HG02943 (cell line): ENCODE results near the gene ACE.

Experiments
- ATAC-seq: cut with Tn5 transposase; IDR thresholded peaks from one replicate; pipeline ENCODE4 v1.9.1; 2021; ENCODE audit warnings: mild to moderate bottlenecking, low read depth, moderate library complexity; ENCODE audit not compliant: unreplicated experiment

ACE gene

DNA sequence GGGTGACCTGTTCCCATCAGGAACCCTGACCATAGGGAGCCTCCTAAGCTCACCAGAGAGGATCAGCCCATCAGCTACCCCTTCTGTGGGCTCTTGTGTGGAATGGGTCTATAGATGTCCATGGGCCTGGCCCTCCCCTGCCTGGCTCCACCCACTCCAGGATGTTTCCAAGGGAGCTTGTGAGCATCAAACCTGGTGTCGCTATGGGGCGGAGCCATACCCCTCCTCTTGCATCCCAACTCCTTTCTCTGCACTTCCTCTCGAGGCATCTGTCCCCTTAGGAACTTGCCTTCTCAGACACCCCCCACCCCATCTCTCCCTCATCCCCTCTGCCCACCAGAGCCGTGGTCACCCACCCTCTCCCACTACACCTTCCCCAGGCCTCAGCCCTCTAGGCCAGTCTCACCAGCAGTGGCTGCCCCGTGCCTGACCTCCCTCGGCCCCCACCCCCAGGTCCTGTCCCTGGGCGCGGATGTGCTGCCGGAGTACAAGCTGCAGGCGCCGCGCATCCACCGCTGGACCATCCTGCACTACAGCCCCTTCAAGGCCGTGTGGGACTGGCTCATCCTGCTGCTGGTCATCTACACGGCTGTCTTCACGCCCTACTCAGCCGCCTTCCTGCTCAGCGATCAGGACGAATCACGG is 56.7 kb downstream of the ACE start:
- ATAC-seq, result no peak

DNA sequence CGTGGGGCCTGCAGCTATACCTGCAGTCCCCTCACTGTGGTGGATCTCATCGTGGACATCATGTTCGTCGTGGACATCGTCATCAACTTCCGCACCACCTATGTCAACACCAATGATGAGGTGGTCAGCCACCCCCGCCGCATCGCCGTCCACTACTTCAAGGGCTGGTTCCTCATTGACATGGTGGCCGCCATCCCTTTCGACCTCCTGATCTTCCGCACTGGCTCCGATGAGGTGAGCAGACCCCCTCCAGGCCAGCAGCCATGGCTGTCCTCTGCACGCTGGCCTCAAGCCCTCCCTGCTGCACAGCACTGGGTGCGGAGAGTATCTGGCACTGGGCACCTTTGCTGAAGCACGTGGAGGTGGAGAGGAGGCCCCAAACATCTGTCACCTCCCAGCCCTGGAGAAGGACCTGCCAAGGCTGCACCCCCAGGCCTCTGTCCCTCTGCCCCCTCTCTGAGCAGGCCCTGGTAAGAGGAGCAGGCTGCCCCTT is 57.3 kb downstream of the ACE start:
- no peak for ATAC-seq

DNA sequence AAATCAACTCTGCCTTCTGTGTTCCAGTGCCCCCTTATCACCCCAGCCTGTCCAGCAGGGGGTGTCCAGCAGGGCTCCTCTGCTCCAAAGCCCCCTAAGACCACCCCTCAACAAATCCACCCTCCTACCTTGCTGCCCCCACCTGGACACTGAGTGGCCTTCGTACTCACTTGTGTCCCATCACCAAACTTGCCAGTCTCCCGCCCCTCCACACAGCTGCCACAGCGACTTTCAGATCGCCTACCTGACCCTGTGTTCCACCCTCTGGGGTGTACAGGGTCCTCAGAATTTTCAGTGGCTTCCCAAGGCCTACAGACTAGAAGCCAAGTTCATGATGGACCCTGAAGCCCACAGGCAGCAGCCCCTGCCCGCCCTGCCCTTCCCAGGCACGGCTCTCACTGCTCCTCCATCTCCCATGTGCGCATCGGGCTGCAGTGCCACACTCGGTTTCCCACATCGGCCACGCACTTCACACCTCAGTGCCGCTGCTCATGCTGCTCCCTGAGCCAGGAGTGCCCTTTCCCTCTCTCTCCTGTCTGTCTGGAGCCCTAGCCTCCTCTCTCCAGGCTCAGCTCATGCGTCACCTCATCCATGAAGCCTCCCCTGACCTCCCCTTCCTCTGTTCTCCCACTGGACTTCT is 58.1 kb downstream of the ACE start:
- ATAC-seq, result no peak

DNA sequence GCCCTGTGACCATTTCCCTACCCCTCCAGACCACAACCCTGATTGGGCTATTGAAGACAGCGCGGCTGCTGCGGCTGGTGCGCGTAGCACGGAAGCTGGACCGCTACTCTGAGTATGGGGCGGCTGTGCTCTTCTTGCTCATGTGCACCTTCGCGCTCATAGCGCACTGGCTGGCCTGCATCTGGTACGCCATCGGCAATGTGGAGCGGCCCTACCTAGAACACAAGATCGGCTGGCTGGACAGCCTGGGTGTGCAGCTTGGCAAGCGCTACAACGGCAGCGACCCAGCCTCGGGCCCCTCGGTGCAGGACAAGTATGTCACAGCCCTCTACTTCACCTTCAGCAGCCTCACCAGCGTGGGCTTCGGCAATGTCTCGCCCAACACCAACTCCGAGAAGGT is 58.8 kb downstream of the ACE start:
- ATAC-seq, result no peak

DNA sequence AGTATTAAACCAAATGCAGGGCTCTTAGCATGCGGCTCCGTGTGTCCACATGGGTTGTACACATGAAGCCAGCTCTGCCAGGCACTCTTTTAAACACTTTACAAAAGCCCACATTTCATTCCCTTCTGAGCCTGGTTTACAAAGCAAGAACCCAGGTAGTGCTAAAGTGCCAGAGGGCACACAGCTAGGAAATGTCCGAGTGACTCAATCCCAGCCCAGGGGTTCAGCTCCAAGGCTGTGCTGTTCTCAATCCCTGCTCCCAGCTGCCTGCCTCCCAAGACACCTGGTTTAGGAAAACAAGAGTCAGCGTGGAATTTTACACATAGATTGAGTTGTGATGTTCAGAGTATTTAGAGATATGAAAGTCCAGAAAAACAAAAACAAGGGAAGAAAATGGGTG is 60.1 kb downstream of the ACE start:
- no peak for ATAC-seq

DNA sequence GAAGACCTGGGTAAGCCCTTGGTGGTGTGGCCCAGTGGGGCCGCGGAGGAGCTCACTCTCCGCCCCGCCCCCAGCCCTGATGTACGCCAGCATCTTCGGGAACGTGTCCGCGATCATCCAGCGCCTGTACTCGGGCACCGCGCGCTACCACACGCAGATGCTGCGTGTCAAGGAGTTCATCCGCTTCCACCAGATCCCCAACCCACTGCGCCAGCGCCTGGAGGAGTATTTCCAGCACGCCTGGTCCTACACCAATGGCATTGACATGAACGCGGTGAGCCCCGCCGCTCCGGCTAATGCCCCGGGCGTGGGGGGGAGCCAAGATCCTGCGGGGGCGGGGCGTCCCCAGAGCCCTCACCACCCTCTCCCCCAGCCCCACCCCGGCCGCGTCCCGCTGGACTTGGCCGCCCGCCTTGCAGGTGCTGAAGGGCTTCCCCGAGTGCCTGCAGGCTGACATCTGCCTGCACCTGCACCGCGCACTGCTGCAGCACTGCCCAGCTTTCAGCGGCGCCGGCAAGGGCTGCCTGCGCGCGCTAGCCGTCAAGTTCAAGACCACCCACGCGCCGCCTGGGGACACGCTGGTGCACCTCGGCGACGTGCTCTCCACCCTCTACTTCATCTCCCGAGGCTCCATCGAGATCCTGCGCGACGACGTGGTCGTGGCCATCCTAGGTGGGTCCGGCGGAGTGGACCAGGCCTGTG is 61.3 kb downstream of the ACE start:
- ATAC-seq, result no peak

DNA sequence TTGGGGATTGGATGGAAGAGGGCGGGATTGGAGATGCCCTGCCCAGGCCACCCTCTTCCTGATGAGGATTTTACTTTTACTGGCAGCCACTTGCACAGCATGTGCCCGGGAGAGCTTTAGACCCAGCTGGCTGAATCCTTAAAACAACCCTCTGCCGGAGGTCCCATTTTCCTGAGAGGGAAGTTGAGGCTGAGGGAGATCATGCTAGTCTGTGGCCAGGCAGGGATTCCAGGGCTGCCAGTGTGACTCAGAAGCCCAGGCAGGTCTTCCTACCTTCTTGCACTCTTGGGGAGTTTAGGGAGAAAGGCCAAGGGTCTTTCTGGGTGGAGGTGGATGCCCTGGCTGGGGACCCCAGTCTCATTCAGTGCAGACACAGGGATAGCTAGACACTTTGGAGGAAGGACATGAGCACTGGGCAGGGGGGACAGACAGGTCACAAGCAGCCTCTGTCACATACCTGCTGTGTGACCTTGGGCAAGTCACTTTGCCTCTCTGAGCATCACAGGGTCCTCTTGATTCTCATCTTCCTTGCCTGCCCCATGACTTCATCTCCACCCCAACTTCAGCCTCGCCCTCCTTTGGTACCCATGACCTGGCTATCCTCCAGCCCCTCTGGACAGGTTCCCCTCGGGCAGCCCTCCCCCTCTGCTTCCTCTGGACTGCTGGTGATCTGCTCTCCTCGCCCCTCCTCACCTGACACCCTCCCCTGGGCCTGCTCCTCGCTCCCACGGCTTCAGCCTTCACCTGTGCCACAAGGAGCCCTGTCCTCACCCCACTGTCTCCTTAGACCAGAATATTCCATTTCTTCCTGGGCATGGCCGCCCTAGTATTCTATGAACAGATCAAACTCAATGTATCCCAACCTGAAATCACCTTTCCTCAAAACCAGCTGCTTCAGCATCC is 62.1 kb downstream of the ACE start:
- no peak for ATAC-seq

DNA sequence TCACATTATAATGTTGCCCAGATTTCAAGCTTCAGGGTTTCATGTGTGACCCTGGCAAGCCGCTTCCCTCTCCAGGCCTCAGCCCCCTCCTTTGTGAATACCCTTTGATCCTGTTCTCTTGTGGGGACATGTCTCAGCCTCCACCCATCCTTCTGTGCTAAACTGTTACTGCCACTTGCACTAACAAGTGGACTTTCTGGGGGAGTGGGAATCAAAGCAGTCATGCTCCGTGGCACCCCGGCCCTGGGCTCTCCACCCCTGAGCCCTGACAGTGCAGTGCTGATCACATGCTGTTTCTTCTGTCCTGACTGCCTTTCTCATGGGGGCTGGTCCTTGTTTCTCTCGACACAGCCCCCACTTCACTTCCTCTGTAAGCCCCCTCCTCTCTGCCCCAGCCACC is 63.7 kb downstream of the ACE start:
- ATAC-seq, result no peak

DNA sequence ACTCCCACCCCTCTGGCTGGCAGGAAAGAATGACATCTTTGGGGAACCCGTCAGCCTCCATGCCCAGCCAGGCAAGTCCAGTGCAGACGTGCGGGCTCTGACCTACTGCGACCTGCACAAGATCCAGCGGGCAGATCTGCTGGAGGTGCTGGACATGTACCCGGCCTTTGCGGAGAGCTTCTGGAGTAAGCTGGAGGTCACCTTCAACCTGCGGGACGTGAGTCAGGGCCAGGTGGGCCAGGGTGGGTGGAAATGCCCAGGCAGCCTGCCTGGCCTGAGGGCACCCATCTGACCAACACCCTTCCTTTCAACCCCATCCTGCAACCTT is 65.3 kb downstream of the ACE start:
- no peak for ATAC-seq

DNA sequence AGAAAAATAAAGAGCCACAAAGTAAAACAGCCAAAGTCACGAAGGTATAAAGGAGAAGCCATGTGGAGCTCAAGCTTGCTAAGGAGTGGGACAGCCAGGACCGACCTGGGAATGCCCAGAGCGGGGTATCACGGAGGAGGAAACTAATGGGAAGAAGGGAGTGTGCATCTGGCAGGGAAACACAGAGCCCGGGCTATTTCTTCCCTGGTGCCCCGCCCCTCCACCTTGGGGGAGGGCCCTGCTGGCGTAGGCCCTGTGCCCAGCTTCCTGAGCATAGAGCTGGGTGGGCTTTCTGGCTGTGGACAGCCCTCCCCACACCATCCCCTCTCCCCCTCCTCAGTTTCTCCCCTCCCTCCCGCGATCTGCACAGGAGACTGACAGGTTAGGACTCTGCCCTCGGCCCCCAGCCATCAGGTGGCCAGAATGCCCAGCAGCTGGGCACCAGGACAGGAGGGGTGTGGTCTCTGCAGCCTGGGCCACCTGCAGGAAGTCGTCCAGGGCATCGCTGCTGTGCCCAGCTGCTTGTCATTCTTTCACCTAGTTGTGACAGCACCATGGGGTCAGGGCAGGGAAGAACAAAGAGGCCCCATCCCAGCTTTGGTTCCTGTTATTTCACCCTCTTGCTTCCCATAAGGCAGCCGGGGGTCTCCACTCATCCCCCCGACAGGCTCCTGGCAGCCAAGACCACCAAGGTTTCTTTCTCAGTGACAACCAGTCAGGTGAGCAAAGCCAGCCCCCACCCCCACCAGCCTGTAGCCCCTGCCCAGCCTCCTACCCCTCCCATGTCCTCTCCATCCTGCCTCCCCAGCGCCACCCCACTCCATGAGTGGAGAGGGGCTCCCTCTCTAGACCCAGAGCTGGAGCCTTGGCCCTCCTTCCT is 66.3 kb downstream of the ACE start:
- ATAC-seq, result no peak

DNA sequence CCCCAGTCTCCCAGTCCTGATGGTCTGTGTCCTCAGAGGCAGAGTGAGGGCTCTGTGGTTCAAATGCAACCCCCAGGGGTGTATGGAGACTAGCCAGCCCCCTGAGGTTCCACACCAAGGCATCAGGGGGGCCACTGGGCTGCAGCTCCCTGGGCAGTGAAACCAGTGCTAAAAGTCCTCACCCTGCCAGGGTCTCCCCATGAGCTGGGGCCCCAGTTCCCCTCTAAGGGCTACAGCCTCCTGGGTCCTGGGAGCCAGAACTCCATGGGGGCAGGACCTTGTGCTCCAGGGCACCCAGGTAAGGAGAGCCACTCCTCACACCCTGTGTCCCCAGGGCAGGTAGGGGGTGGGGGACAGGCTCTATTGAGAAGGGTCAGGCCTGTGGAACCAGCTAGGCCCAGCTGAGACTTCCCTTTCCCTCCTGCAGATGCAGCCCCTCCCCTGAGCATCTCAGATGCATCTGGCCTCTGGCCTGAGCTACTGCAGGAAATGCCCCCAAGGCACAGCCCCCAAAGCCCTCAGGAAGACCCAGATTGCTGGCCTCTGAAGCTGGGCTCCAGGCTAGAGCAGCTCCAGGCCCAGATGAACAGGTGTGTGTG is 67.1 kb downstream of the ACE start:
- ATAC-seq, result no peak

DNA sequence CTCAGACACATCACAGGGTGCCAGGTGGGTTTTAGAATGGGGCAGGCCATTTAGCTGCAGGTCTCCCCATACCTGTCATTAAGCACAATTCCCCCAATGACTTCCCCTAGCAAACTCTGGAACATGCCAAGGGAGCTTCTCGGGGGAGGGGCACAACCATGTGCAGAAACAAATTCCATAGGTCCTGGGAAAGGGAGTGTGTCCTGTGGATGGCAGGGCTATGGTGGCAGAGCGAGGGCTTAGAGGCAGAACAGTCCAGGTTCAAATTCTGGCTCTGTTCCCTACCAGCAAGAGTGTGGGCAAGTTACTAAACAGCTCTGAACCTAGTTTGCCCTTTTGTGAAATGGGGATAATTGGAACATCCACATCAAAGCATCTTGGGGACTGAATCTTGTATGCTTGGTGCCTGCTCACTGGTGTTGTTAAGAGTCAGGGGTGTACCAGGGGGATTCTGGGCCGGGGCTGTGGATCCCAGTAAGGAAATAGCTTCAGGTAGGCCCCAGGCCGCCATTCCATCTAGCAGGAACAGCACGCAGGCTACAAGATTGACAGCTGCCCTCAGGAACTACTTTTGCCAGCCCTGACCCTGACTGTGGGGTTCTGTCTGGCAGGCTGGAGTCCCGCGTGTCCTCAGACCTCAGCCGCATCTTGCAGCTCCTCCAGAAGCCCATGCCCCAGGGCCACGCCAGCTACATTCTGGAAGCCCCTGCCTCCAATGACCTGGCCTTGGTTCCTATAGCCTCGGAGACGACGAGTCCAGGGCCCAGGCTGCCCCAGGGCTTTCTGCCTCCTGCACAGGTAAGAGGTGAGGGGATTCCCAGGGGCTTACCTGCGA is 67.8 kb downstream of the ACE start:
- no peak for ATAC-seq

DNA sequence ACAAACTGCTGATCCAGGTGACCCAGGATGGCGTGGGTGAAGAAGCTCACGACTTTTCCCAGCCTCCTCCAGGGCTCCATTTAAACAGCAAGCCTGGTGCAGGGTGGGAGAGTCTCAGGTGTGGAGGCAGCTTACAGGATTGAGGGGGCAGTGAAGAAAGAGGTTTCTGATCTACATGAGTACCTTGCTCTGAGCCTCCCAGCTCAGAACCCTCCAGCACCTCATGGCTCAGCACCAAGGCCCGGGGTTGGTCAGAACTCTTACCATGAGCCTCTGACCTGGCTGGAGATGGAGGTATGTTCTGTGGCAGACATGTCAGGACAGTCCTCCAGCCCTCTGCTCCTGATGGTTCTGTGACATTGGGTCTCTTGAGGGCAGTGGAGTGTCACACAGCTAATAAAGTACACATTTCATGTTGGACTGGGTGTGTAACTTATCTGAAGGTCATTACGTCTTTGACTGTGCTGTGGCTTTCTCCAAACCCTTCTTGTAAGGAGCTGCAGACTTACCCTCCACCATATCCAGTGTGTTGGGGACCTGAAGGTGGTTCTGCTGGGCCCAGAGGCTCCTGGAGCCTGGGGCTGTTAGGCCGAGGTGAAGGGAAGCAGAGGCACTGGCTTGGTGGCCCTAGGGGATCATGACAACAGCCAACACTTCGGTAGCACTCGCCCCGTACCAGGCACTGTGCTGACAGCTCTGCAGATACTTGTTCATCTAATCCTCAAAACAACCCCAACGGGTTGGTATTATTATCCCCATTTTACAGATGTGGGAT is 69.6 kb downstream of the ACE start:
- no peak for ATAC-seq

DNA sequence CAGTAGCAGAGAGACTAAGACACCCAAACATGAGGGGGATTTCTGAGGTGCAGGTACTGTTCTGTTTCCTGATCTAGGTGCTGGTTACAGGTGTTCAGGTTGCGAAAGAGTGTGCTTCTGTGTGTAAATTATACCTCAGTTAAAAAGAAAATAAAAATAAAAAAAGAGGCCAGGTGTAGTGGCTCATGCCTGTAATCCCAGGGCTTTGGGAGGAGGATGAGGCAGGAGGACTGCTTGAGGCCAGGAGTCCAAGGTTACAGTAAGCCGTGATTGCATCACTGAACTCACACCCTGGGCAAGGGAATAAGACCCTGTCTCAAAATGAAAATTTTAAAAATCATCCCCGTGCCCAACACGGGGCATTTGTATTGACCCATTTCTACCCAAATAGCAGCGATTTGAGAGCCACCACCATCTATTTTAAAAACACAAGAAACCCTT is 70.2 kb downstream of the ACE start:
- no peak for ATAC-seq
